Astrocyte (in vitro differentiated cells and primary cell): Measurements from ENCODE around the gene PLCG2. TPM values are rescaled to one million over a fixed set of nuclear protein-coding genes. Genes with fewer than 3 reads are reported as not detected.

Experiments used
- DNase-seq: peaks from one replicate; pipeline ENCODE4 v3.0.0-alpha.2; 2010; ENCODE audit warnings: low read depth
- FAIRE-seq: peaks from 2 replicates; lab custom pipeline; 2011; peaks lifted over from hg19 to GRCh38; lab: Jason Lieb, UNC
- H2AFZ ChIP-seq: 2 replicates; pipeline ENCODE4 v1.6.0; 2012; ENCODE audit warnings: low read depth, low read length, inconsistent platforms
- H3K27ac ChIP-seq: 2 replicates; pipeline ENCODE4 v1.5.1; 2011; ENCODE audit warnings: low read depth, low read length, inconsistent platforms
- H3K27me3 ChIP-seq: 2 replicates; pipeline ENCODE4 v1.6.0; 2011; ENCODE audit warnings: low read length, inconsistent platforms; ENCODE audit not compliant: insufficient read depth
- H3K36me3 ChIP-seq: 2 replicates; pipeline ENCODE4 v1.5.1; 2011; ENCODE audit warnings: low read length, inconsistent platforms; ENCODE audit not compliant: insufficient read depth
- H3K4me1 ChIP-seq: 2 replicates; pipeline ENCODE4 v1.5.1; 2011; ENCODE audit warnings: low read length, inconsistent platforms; ENCODE audit not compliant: insufficient read depth
- H3K4me2 ChIP-seq: 2 replicates; pipeline ENCODE4 v1.6.0; 2012; ENCODE audit warnings: low read length, inconsistent platforms
- H3K4me3 ChIP-seq: 2 replicates; pipeline ENCODE4 v1.5.1; 2011; ENCODE audit warnings: low read depth, mild to moderate bottlenecking, low read length, inconsistent platforms; ENCODE audit not compliant: insufficient read depth
- H3K79me2 ChIP-seq: 2 replicates; pipeline ENCODE4 v1.6.0; 2012; ENCODE audit warnings: mild to moderate bottlenecking, low read length, inconsistent platforms; ENCODE audit not compliant: insufficient read depth
- H3K9ac ChIP-seq: 2 replicates; pipeline ENCODE4 v1.6.0; 2012; ENCODE audit warnings: mild to moderate bottlenecking, low read length, inconsistent platforms
- H3K9me3 ChIP-seq: 2 replicates; pipeline ENCODE4 v1.5.1; 2012; ENCODE audit warnings: low read depth, mild to moderate bottlenecking, low read length, inconsistent platforms; ENCODE audit not compliant: insufficient read depth
- H4K20me1 ChIP-seq: 2 replicates; pipeline ENCODE4 v1.6.0; 2012; ENCODE audit warnings: low read length, inconsistent platforms; ENCODE audit not compliant: insufficient read depth
- H3K27ac Mint-ChIP-seq: one replicate; pipeline ENCODE4 v1.8.0; 2021; ENCODE audit warnings: mild to moderate bottlenecking, mixed read lengths; ENCODE audit not compliant: unreplicated experiment
- H3K27me3 Mint-ChIP-seq: one replicate; pipeline ENCODE4 v1.8.0; 2021; ENCODE audit warnings: low read depth, mixed read lengths; ENCODE audit not compliant: unreplicated experiment
- H3K36me3 Mint-ChIP-seq: one replicate; pipeline ENCODE4 v1.8.0; 2021; ENCODE audit warnings: low read depth, mixed read lengths; ENCODE audit not compliant: unreplicated experiment
- H3K4me1 Mint-ChIP-seq: one replicate; pipeline ENCODE4 v1.8.0; 2021; ENCODE audit warnings: low read depth, mixed read lengths; ENCODE audit not compliant: unreplicated experiment
- H3K4me3 Mint-ChIP-seq: one replicate; pipeline ENCODE4 v1.8.0; 2021; ENCODE audit warnings: mild to moderate bottlenecking, moderate library complexity, mixed read lengths; ENCODE audit not compliant: unreplicated experiment
- H3K9me3 Mint-ChIP-seq: one replicate; pipeline ENCODE4 v1.8.0; 2021; ENCODE audit warnings: mild to moderate bottlenecking, mixed read lengths; ENCODE audit not compliant: unreplicated experiment
- CTCF ChIP-seq: IDR thresholded peaks from 2 replicates; pipeline ENCODE4 v1.5.1; 2011; ENCODE audit warnings: low read depth, mild to moderate bottlenecking, inconsistent platforms, low read length, moderate library complexity; ENCODE audit not compliant: insufficient read depth
- EZH2 ChIP-seq: IDR thresholded peaks from 2 replicates; pipeline ENCODE4 v1.6.1; 2012; ENCODE audit warnings: mild to moderate bottlenecking, low read length, inconsistent platforms; ENCODE audit not compliant: insufficient read depth
- total RNA-seq: library from RNA; stranded (reverse); gene quantifications from 2 replicates; pipeline ENCODE4 v1.2.1, GENCODE V29; 2021

The PLCG2 gene
- total RNA-seq, 1 donor from 2014 or later = 3.1 TPM

- Histone ChIP-seq H3K27ac (no peak overlapping the region), H3K9ac (no peak overlapping the region), H3K9me3 (no peaks in the 10 kb centered on the region), H3K4me3 (no peak overlapping the region), H3K4me2 (no peak overlapping the region), H3K79me2 (no peaks in the 10 kb centered on the region), H2AFZ (no peak overlapping the region), H4K20me1 (no peaks in the 10 kb centered on the region), H3K4me1 (no peaks in the 10 kb centered on the region), H3K36me3 (no peaks in the 10 kb centered on the region), H3K27me3 (no peaks in the 10 kb centered on the region)
- no peak for DNase-seq
- no peak for FAIRE-seq
- Mint-ChIP-seq H3K36me3 (peaks cover 2% of the 10 kb centered on the region), H3K9me3 (peaks cover 9% of the 10 kb centered on the region), H3K27ac (no peak overlapping the region), H3K4me3 (no peak overlapping the region), H3K4me1 (no peaks in the 10 kb centered on the region), H3K27me3 (peaks cover 3% of the 10 kb centered on the region)
- TF ChIP-seq CTCF (no peak), EZH2 (no peak)
Observed at GRCh38 chr16:81902025-81902424, 122.9 kb downstream of the PLCG2 start.

- no peaks in the 10 kb centered on the region for H4K20me1 ChIP-seq
- H3K4me1 Mint-ChIP-seq = no peaks in the 10 kb centered on the region
- H3K9ac ChIP-seq = no peak overlapping the region
- H3K4me3 Mint-ChIP-seq = no peak overlapping the region
- no peak overlapping the region for H3K4me2 ChIP-seq
- H3K27me3 Mint-ChIP-seq = peaks cover 4% of the 10 kb centered on the region
- no peak overlapping the region for H3K27ac Mint-ChIP-seq
- DNase-seq (no peak), FAIRE-seq (no peak)
- peaks cover 2% of the 10 kb centered on the region for H3K36me3 Mint-ChIP-seq
- no peak overlapping the region for H3K27ac ChIP-seq
- H3K4me3 ChIP-seq = no peak overlapping the region
- H3K9me3 Mint-ChIP-seq = peaks cover 9% of the 10 kb centered on the region
- no peak overlapping the region for H2AFZ ChIP-seq
- no peaks in the 10 kb centered on the region for H3K79me2 ChIP-seq
- no peak for TF ChIP-seq CTCF
- TF ChIP-seq EZH2 = no peak
- no peaks in the 10 kb centered on the region for H3K36me3 ChIP-seq
- H3K27me3 ChIP-seq = no peaks in the 10 kb centered on the region
- no peaks in the 10 kb centered on the region for H3K9me3 ChIP-seq
- H3K4me1 ChIP-seq = no peaks in the 10 kb centered on the region
Observed at GRCh38 chr16:81904320-81904719, 125.2 kb downstream of the PLCG2 start.

- DNase-seq (no peak), FAIRE-seq (no peak)
- no peak overlapping the region for H3K27ac ChIP-seq
- H3K9ac ChIP-seq = no peak overlapping the region
- H2AFZ ChIP-seq = no peak overlapping the region
- H3K27me3 Mint-ChIP-seq = peaks cover 4% of the 10 kb centered on the region
- no peaks in the 10 kb centered on the region for H3K4me1 Mint-ChIP-seq
- peaks cover 9% of the 10 kb centered on the region for H3K9me3 Mint-ChIP-seq
- no peak overlapping the region for H3K4me3 ChIP-seq
- no peak for TF ChIP-seq CTCF
- TF ChIP-seq EZH2 = no peak
- no peaks in the 10 kb centered on the region for H3K4me1 ChIP-seq
- no peaks in the 10 kb centered on the region for H3K9me3 ChIP-seq
- H4K20me1 ChIP-seq = no peaks in the 10 kb centered on the region
- H3K27me3 ChIP-seq = no peaks in the 10 kb centered on the region
- H3K4me3 Mint-ChIP-seq = no peak overlapping the region
- H3K36me3 ChIP-seq = no peaks in the 10 kb centered on the region
- no peak overlapping the region for H3K4me2 ChIP-seq
- no peak overlapping the region for H3K27ac Mint-ChIP-seq
- H3K79me2 ChIP-seq = no peaks in the 10 kb centered on the region
- peaks cover 2% of the 10 kb centered on the region for H3K36me3 Mint-ChIP-seq
Observed at GRCh38 chr16:81905277-81905676, 126.2 kb downstream of the PLCG2 start.
